ENCODE data around the gene CBL. TPM values are rescaled to one million over a fixed set of nuclear protein-coding genes. Genes with fewer than 3 reads are reported as not detected.

The CBL gene
- total RNA-seq, 1 experiment from 2014 or later: 56.4 TPM

DNA sequence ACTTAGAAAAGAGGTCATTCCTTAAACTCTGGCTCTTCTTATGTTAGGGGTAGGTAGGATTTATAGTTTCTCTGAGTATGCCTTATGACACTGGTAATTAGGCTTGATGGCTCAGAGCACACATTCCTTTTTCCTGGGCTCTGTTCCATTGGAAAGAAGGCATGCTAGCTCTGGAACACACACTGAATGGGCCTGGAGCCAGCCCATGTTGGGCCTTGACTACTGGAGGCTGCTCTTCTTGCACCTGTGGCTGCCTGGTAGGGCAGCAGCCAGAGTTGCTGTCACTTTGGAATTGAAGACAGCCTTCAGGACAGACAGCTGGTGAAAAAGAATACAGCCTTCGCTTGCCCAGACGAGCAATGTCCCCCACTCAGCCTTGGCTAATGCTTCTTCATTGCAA is 92.6 kb downstream of the CBL start:
- no peak overlapping the region for H3K4me3 Mint-ChIP-seq
- no peaks in the 10 kb centered on the region for H3K23me2 ChIP-seq (ENCODE audit: insufficient read length, low read depth, low read length, poor library complexity, severe bottlenecking)
- H3K4me1 ChIP-seq (ENCODE audit: insufficient read depth, low read length): no peaks in the 10 kb centered on the region

More for the DNA sequence above, 92.6 kb downstream of the CBL start:
- Histone ChIP-seq H2AFZ (ENCODE audit: low read length) (no peak overlapping the region), H4K91ac (ENCODE audit: insufficient read length, low read depth, low read length) (no peak overlapping the region), H3K79me2 (ENCODE audit: insufficient read depth, low read length) (no peaks in the 10 kb centered on the region), H3K18ac (ENCODE audit: insufficient read length, low read depth, low read length) (no peak overlapping the region), H3K14ac (ENCODE audit: insufficient read depth, low read length) (no peak overlapping the region), H3K9me3 (ENCODE audit: control insufficient read depth, low read depth, low read length) (no peaks in the 10 kb centered on the region), H3K79me1 (ENCODE audit: insufficient read depth, low read depth, low read length, poor library complexity, severe bottlenecking) (no peaks in the 10 kb centered on the region), H3T11ph (ENCODE audit: low read length) (no peak overlapping the region), H2BK20ac (ENCODE audit: low read depth, low read length, poor library complexity, severe bottlenecking) (no peak overlapping the region), H4K8ac (replicated peaks; ENCODE audit: insufficient read length, low read depth, low read length) (no peak overlapping the region), H2AK5ac (ENCODE audit: insufficient read length, low read length) (no peak overlapping the region), H2BK120ac (ENCODE audit: low read depth, low read length, poor library complexity, severe bottlenecking) (no peak overlapping the region), H3K27me3 (ENCODE audit: insufficient read depth, low read length) (no peaks in the 10 kb centered on the region), H3K56ac (ENCODE audit: insufficient read length, low read depth, low read length) (no peak overlapping the region), H3K27ac (ENCODE audit: insufficient read length, low read depth, low read length) (no peak overlapping the region), H2BK12ac (ENCODE audit: insufficient read length, low read depth, low read length) (no peak overlapping the region), H3K9ac (ENCODE audit: extremely low read depth, insufficient read length, low read length) (no peak overlapping the region), H3K4me2 (ENCODE audit: insufficient read depth, insufficient read length, low read length) (no peak overlapping the region), H4K20me1 (ENCODE audit: control insufficient read depth, insufficient read depth, insufficient read length) (no peaks in the 10 kb centered on the region), H2BK5ac (ENCODE audit: insufficient read length, low read length) (no peak overlapping the region), H3K4ac (ENCODE audit: low read depth, low read length) (no peak overlapping the region), H4K5ac (ENCODE audit: insufficient read length, low read depth, low read length) (no peak overlapping the region), H2BK15ac (ENCODE audit: low read depth, low read length) (no peak overlapping the region), H3K23ac (ENCODE audit: insufficient read length, low read depth, low read length) (no peak overlapping the region)
- H3K36me3 Mint-ChIP-seq (ENCODE audit: insufficient read depth in 1 of 3, low read depth in 3 of 3): peaks cover 26 to 75% (median 73%) of the 10 kb centered on the region in 3 experiments; a peak in 6 of 7 replicates
- no peaks in the 10 kb centered on the region for H3K4me1 Mint-ChIP-seq
- no peak overlapping the region; a peak in 1 of 7 replicates for H3K27ac Mint-ChIP-seq
- TF ChIP-seq, protein P1, sequence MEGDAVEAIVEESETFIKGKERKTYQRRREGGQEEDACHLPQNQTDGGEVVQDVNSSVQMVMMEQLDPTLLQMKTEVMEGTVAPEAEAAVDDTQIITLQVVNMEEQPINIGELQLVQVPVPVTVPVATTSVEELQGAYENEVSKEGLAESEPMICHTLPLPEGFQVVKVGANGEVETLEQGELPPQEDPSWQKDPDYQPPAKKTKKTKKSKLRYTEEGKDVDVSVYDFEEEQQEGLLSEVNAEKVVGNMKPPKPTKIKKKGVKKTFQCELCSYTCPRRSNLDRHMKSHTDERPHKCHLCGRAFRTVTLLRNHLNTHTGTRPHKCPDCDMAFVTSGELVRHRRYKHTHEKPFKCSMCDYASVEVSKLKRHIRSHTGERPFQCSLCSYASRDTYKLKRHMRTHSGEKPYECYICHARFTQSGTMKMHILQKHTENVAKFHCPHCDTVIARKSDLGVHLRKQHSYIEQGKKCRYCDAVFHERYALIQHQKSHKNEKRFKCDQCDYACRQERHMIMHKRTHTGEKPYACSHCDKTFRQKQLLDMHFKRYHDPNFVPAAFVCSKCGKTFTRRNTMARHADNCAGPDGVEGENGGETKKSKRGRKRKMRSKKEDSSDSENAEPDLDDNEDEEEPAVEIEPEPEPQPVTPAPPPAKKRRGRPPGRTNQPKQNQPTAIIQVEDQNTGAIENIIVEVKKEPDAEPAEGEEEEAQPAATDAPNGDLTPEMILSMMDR (conservative IDR thresholded peaks at IDR 0.05): no peak
- H3K27me3 Mint-ChIP-seq (ENCODE audit: low read depth): no peaks in the 10 kb centered on the region
- WGBS (ENCODE audit: extremely low coverage, insufficient read length, low lambda C conversion rate): no CpG with 5 or more reads among the region's 2 CpGs
- no peaks in the 10 kb centered on the region for H3K9me3 Mint-ChIP-seq
- no peak for DNase-seq

Measured in H9 (cell line).